Measurements from ENCODE around the gene FLRT1.

- TF ChIP-seq, protein P1, sequence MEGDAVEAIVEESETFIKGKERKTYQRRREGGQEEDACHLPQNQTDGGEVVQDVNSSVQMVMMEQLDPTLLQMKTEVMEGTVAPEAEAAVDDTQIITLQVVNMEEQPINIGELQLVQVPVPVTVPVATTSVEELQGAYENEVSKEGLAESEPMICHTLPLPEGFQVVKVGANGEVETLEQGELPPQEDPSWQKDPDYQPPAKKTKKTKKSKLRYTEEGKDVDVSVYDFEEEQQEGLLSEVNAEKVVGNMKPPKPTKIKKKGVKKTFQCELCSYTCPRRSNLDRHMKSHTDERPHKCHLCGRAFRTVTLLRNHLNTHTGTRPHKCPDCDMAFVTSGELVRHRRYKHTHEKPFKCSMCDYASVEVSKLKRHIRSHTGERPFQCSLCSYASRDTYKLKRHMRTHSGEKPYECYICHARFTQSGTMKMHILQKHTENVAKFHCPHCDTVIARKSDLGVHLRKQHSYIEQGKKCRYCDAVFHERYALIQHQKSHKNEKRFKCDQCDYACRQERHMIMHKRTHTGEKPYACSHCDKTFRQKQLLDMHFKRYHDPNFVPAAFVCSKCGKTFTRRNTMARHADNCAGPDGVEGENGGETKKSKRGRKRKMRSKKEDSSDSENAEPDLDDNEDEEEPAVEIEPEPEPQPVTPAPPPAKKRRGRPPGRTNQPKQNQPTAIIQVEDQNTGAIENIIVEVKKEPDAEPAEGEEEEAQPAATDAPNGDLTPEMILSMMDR (IDR thresholded peaks at IDR 0.05), result peak in 4 of 5 experiments; percentile 17 to 51 (median 31)
- TF ChIP-seq POLR2AphosphoS5 (IDR thresholded peaks at IDR 0.05) (no peak), POLR2A (IDR thresholded peaks at IDR 0.05) (no peak)
Observed at GRCh38 chr11:64007629-64008282, 28.0 kb upstream of the FLRT1 start.
